ENCODE measurements around the gene UBE2D1. TPM values are rescaled to one million over a fixed set of nuclear protein-coding genes. Genes with fewer than 3 reads are reported as not detected.

Gene UBE2D1
- total RNA-seq, 3 donors from 2014 or later = 10.4 to 22.4 (median 16.1) TPM

- H3K9me3 ChIP-seq = no peaks in the 10 kb centered on the region
- TF ChIP-seq POLR2AphosphoS5 (IDR thresholded peaks at IDR 0.05) (no peak), POLR2A (IDR thresholded peaks at IDR 0.05) (no peak)
- no peak for DNase-seq (ENCODE audit: low spot score in 2 of 2)
- no peak overlapping the region for H3K4me3 ChIP-seq
- H3K36me3 ChIP-seq = no peaks in the 10 kb centered on the region
- intact Hi-C loops (cut with DNase I; ENCODE audit: low total_unique reads) = no loop called here
- no peaks in the 10 kb centered on the region for H3K4me1 ChIP-seq
- H3K27me3 ChIP-seq = no peaks in the 10 kb centered on the region
- H3K27ac ChIP-seq = no peak overlapping the region
Observed at GRCh38 chr10:58348571-58349033, 13.8 kb downstream of the UBE2D1 start.

DNA sequence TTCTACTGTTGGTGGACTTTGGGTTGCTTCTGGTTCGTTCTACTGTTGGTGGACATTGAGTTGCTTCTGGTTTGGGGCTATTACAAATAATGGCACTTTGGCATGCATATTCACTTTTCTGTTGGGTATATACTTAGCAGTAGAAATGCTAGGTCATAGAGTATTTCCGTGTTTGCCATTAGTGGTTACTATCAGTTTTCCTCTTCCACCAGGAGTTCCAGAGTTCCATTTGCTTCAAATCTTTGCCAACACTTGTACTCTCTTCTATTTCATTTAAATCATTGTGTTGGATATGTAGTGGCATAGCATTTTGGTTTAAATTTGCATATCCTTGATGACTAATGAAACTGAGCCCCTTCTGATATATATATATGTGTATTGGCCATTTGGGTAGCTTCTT lies 15.2 kb downstream of the UBE2D1 start:
- no peaks in the 10 kb centered on the region for H3K27me3 ChIP-seq
- H3K36me3 ChIP-seq = no peaks in the 10 kb centered on the region
- DNase-seq (ENCODE audit: low spot score in 2 of 2) = no peak
- H3K27ac ChIP-seq = no peak overlapping the region
- no peaks in the 10 kb centered on the region for H3K9me3 ChIP-seq
- no peak for TF ChIP-seq POLR2A (IDR thresholded peaks at IDR 0.05)
- TF ChIP-seq POLR2AphosphoS5 (IDR thresholded peaks at IDR 0.05) = no peak
- no peak for TF ChIP-seq CTCF (IDR thresholded peaks at IDR 0.05)
- H3K4me3 ChIP-seq = no peak overlapping the region
- no peaks in the 10 kb centered on the region for H3K4me1 ChIP-seq
- intact Hi-C loops (cut with DNase I; ENCODE audit: low total_unique reads) = no loop called here

DNA sequence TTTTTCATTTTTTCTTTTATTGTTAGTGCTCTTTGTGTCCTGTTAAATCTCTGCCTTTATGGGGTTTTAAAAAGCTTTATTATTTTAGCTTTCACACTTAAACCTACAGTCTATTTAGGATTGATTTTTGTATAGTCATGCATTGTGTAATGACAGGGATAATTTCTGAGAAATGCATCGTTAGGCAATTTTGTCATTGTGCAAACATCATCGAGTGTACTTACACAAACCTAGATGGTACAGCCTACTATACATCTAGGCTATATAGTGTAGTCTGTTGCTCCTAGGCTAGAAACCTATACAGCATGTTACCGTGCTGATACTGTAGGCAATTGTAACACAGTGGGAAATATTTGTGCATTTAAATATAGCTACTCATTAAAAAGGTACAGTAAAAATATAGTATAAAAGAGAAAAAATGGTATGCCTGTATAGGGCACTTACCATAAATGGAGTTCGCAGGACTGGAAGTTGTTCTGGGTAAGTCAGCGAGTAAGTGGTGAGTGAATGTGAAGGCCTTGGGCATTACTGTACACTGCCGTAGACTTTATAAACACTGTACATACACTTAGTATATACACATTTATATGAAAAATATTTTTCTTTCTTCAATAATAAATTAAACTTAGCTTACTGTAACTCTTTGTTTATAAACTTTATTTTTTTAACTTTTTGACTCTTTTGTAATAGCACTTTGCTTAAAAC lies 16.0 kb downstream of the UBE2D1 start:
- TF ChIP-seq POLR2AphosphoS5 (IDR thresholded peaks at IDR 0.05) (no peak), CTCF (IDR thresholded peaks at IDR 0.05) (no peak), POLR2A (IDR thresholded peaks at IDR 0.05) (no peak)
- DNase-seq (ENCODE audit: low spot score in 2 of 2) = no peak
- intact Hi-C loops (cut with DNase I; ENCODE audit: low total_unique reads) = no loop called here
- Histone ChIP-seq H3K9me3 (no peaks in the 10 kb centered on the region), H3K27me3 (no peaks in the 10 kb centered on the region), H3K4me1 (no peaks in the 10 kb centered on the region), H3K27ac (no peak overlapping the region), H3K36me3 (no peaks in the 10 kb centered on the region), H3K4me3 (no peak overlapping the region)

DNA sequence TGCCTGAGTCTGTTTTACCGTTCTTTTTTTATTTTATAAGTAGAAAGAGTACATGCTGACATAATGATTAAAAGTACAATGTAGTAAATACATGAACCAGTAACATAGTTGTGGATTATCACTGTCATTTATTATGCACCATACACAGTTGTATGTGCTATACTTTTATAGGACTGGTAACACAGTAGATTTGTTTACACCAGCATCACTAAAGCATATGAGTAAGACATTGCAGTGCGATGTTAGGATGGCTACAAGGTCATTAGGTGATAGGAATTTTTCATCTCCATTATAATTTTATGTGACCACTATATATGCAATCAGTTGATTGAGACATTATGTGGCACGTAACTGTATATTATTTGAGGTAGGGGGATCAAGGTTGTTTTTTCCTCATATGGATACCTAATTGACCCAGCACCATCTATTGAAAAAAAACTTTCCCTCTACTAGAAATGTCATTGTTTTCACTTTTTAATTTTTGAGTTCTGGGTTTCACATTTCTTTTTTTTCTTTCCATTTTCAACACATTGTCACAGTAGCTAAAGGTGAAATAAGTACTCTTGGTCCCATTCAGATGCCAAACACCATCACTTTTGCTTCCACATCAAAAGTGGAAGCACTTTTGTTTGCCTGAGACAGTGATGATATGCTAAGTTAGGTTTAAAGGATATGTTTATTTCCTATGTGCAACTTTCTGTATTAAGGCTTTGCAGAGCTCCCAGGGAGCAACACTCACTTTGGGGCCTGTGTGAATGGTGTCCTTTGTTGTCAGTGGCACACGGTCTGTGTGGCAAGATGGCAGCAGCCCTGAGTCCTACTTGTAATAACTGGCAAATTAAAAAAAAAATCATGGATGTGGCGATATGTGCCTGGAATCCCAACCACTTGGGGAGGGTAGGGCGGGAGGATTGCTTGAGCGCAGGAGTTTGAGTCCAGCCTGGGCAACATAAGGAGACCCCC lies 17.1 kb downstream of the UBE2D1 start:
- Histone ChIP-seq H3K27ac (no peak overlapping the region), H3K9me3 (no peaks in the 10 kb centered on the region), H3K4me1 (no peaks in the 10 kb centered on the region), H3K4me3 (no peak overlapping the region), H3K36me3 (no peaks in the 10 kb centered on the region), H3K27me3 (no peaks in the 10 kb centered on the region)
- TF ChIP-seq POLR2AphosphoS5 (IDR thresholded peaks at IDR 0.05) = no peak
- no peak for TF ChIP-seq CTCF (IDR thresholded peaks at IDR 0.05)
- TF ChIP-seq POLR2A (IDR thresholded peaks at IDR 0.05) = no peak
- no peak for DNase-seq (ENCODE audit: low spot score in 2 of 2)
- intact Hi-C loops (cut with DNase I; ENCODE audit: low total_unique reads) = no loop called here

GRCh38 chr10:58352956-58353610 lies 18.3 kb downstream of the UBE2D1 start:
- intact Hi-C loops (cut with DNase I; ENCODE audit: low total_unique reads) = no loop called here
- Histone ChIP-seq H3K27ac (no peak overlapping the region), H3K27me3 (no peaks in the 10 kb centered on the region), H3K9me3 (no peaks in the 10 kb centered on the region), H3K4me1 (no peaks in the 10 kb centered on the region), H3K36me3 (no peaks in the 10 kb centered on the region), H3K4me3 (no peak overlapping the region)
- no peak for DNase-seq (ENCODE audit: low spot score in 2 of 2)
- TF ChIP-seq POLR2AphosphoS5 (IDR thresholded peaks at IDR 0.05) (no peak), POLR2A (IDR thresholded peaks at IDR 0.05) (no peak), CTCF (IDR thresholded peaks at IDR 0.05) (no peak)

Data from breast epithelium (tissue), 4 donors.